Thymus (tissue), 11 donors: ENCODE results near the gene PTCSC3. TPM values are rescaled to one million over a fixed set of nuclear protein-coding genes. Genes with fewer than 3 reads are reported as not detected.

Source experiments
- DNase-seq, 9 donors: peaks; one replicate each; pipeline ENCODE4 v3.0.0-alpha.2; 2013; ENCODE audit warnings: low spot score in 9 of 9, low read depth in 6 of 9, missing footprints in 1 of 9
- H3K27ac ChIP-seq, 2 donors: one replicate each; pipeline ENCODE4 v1.5.1; 2013; ENCODE audit warnings: control low read depth in 1 of 2, low read depth in 1 of 2, low read length in 1 of 2, mild to moderate bottlenecking in 1 of 2, moderate library complexity in 1 of 2
- H3K27me3 ChIP-seq, 2 donors: one replicate each; pipeline ENCODE4 v1.5.1; 2013; ENCODE audit warnings: low read length in 1 of 2; ENCODE audit not compliant: control insufficient read depth in 2 of 2, insufficient read depth in 1 of 2
- H3K36me3 ChIP-seq, 2 donors: one replicate each; pipeline ENCODE4 v1.5.1; 2013; ENCODE audit warnings: low read length in 1 of 2, mild to moderate bottlenecking in 1 of 2, moderate library complexity in 1 of 2; ENCODE audit not compliant: control insufficient read depth in 2 of 2, insufficient read depth in 2 of 2
- H3K4me1 ChIP-seq, 2 donors: one replicate each; pipeline ENCODE4 v1.5.1; 2013; ENCODE audit warnings: low read length in 2 of 2; ENCODE audit not compliant: control insufficient read depth in 2 of 2, insufficient read depth in 2 of 2
- H3K4me3 ChIP-seq, 2 donors: one replicate each; pipeline ENCODE4 v1.5.1; 2013; ENCODE audit warnings: low read length in 2 of 2, control low read depth in 1 of 2, mild to moderate bottlenecking in 1 of 2
- H3K9me3 ChIP-seq, 2 donors: one replicate each; pipeline ENCODE4 v1.5.1; 2013; ENCODE audit warnings: low read length in 1 of 2, mild to moderate bottlenecking in 1 of 2; ENCODE audit not compliant: control insufficient read depth in 2 of 2, insufficient read depth in 1 of 2
- WGBS: extraction: QIAGEN DNeasy Blood & Tissue Kit; methylation state at CpG from one replicate; pipeline ENCODE4 v1.1.7; 2013; 5-methylcytosine and 5-hydroxymethylcytosine counted together
- polyA plus RNA-seq: library from polyadenylated mRNA; stranded (reverse); fragments of 200-250 nt; gene quantifications from one replicate; pipeline ENCODE4 v1.2.3, GENCODE V29; 2013
- total RNA-seq: library from RNA; stranded (reverse); fragments of 120-200 nt; gene quantifications from one replicate; pipeline ENCODE4 v1.2.4, GENCODE V29; 2013
- donor health status: healthy.

Gene PTCSC3
- total and polyA plus RNA-seq, 2 donors = not detected

- DNase-seq = no peak
- no peak overlapping the region for H3K27ac ChIP-seq
- no peaks in the 10 kb centered on the region for H3K36me3 ChIP-seq
- no peaks in the 10 kb centered on the region for H3K4me1 ChIP-seq
- H3K4me3 ChIP-seq = no peak overlapping the region
- no peaks in the 10 kb centered on the region for H3K27me3 ChIP-seq
- 97% methylated on average over 3 of the region's 3 CpGs for WGBS
- no peaks in the 10 kb centered on the region for H3K9me3 ChIP-seq
These were observed 16.0 kb upstream of the PTCSC3 start for GRCh38 chr14:36192530-36192929.

GRCh38 chr14:36183402-36183801 is 6.9 kb upstream of the PTCSC3 start:
- no peaks in the 10 kb centered on the region for H3K9me3 ChIP-seq
- no peaks in the 10 kb centered on the region for H3K36me3 ChIP-seq
- no peaks in the 10 kb centered on the region for H3K4me1 ChIP-seq
- H3K27ac ChIP-seq = no peak overlapping the region
- H3K4me3 ChIP-seq = no peak overlapping the region
- 92% methylated on average over 3 of the region's 3 CpGs for WGBS
- no peak for DNase-seq
- no peaks in the 10 kb centered on the region for H3K27me3 ChIP-seq

GRCh38 chr14:36181417-36181816 is 4.9 kb upstream of the PTCSC3 start:
- Histone ChIP-seq H3K27ac (no peak overlapping the region), H3K36me3 (no peaks in the 10 kb centered on the region), H3K4me1 (no peaks in the 10 kb centered on the region), H3K27me3 (no peaks in the 10 kb centered on the region), H3K4me3 (no peak overlapping the region), H3K9me3 (no peaks in the 10 kb centered on the region)
- WGBS = 65% methylated on average over 5 of the region's 5 CpGs
- DNase-seq = no peak

GRCh38 chr14:36177489-36177888 is 967 bp upstream of the PTCSC3 start:
- no peaks in the 10 kb centered on the region for H3K27me3 ChIP-seq
- H3K36me3 ChIP-seq = no peaks in the 10 kb centered on the region
- no peaks in the 10 kb centered on the region for H3K9me3 ChIP-seq
- WGBS = 76% methylated on average over 1 of the region's 1 CpG
- H3K4me3 ChIP-seq = no peak overlapping the region
- no peaks in the 10 kb centered on the region for H3K4me1 ChIP-seq
- no peak overlapping the region for H3K27ac ChIP-seq
- DNase-seq = no peak

- Histone ChIP-seq H3K4me1 (no peaks in the 10 kb centered on the region), H3K4me3 (no peak overlapping the region), H3K9me3 (no peaks in the 10 kb centered on the region), H3K27ac (no peak overlapping the region), H3K36me3 (no peaks in the 10 kb centered on the region), H3K27me3 (no peaks in the 10 kb centered on the region)
- DNase-seq = no peak
- WGBS = 91% methylated on average over 5 of the region's 5 CpGs
These were observed 1.6 kb downstream of the PTCSC3 start for GRCh38 chr14:36174767-36175424.

GRCh38 chr14:36173161-36173560 is 3.4 kb downstream of the PTCSC3 start:
- H3K36me3 ChIP-seq = no peaks in the 10 kb centered on the region
- H3K27ac ChIP-seq = no peak overlapping the region
- H3K9me3 ChIP-seq = no peaks in the 10 kb centered on the region
- no peaks in the 10 kb centered on the region for H3K4me1 ChIP-seq
- H3K4me3 ChIP-seq = no peak overlapping the region
- no peaks in the 10 kb centered on the region for H3K27me3 ChIP-seq
- 85% methylated on average over 1 of the region's 1 CpG for WGBS
- no peak for DNase-seq

- no peaks in the 10 kb centered on the region for H3K4me1 ChIP-seq
- no peak overlapping the region for H3K27ac ChIP-seq
- no peaks in the 10 kb centered on the region for H3K9me3 ChIP-seq
- no peak overlapping the region for H3K4me3 ChIP-seq
- WGBS = 69% methylated on average over 3 of the region's 3 CpGs
- no peaks in the 10 kb centered on the region for H3K27me3 ChIP-seq
- no peaks in the 10 kb centered on the region for H3K36me3 ChIP-seq
- DNase-seq = no peak
These were observed 4.9 kb downstream of the PTCSC3 start for GRCh38 chr14:36171607-36172006.

- WGBS = 73% methylated on average over 5 of the region's 5 CpGs
- H3K9me3 ChIP-seq = no peaks in the 10 kb centered on the region
- DNase-seq = no peak
- H3K4me1 ChIP-seq = no peaks in the 10 kb centered on the region
- H3K27me3 ChIP-seq = no peaks in the 10 kb centered on the region
- no peak overlapping the region for H3K27ac ChIP-seq
- H3K36me3 ChIP-seq = no peaks in the 10 kb centered on the region
- H3K4me3 ChIP-seq = no peak overlapping the region
These were observed 9.1 kb downstream of the PTCSC3 start for GRCh38 chr14:36167431-36167830.

- Histone ChIP-seq H3K27me3 (no peaks in the 10 kb centered on the region), H3K36me3 (no peaks in the 10 kb centered on the region), H3K4me1 (no peaks in the 10 kb centered on the region), H3K9me3 (no peaks in the 10 kb centered on the region), H3K27ac (no peak overlapping the region), H3K4me3 (no peak overlapping the region)
- DNase-seq = no peak
- 94% methylated on average over 5 of the region's 5 CpGs for WGBS
These were observed 13.1 kb downstream of the PTCSC3 start for GRCh38 chr14:36163451-36163850.
